SKM-1 treated with dmso at 0.1 percent for 144 hours (cell line): ENCODE results near the gene LGI1.

Source experiments
- DNase-seq: peaks from one replicate; lab custom pipeline; 2025; ENCODE audit not compliant: unreplicated experiment; lab: John Stamatoyannopoulos, UW

Gene LGI1

GRCh38 chr10:93757801-93758507 is at the start of gene LGI1:
LGI1 (plus strand) TSS chr10:93757936; CDS start chr10:93758145, 209 bp downstream.
- no peak for DNase-seq

DNA sequence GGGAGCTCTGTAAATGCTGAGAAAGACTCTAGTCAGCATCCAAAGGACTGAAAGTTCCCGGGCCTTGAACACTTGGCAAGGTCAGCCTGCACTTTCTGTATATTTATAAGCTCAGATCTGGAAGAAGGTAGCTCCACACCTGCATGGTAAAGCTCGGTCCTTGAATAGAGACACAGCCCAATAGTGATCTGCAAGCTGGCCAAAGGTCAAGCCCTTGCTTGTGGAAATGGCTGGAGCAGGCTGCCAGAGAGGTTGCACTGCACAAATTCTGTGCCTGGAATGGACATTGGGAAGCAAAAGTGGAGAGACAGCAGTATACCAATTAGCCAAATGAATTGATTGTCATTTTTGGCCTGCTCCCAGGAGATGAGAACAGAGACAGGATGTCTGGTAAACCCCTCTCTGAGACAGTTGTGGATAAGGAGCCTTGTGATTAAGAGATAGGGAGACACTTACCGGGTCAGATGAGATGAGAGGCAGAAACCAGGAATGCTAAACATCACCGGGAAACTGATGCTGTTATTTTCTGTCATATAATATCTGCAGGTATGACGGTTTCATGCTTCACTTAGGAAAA is 47.3 kb upstream of the LGI1 start:
- DNase-seq, result no peak

GRCh38 chr10:93711891-93712290 is 45.8 kb upstream of the LGI1 start:
- DNase-seq, result no peak

GRCh38 chr10:93712593-93712992 is 45.1 kb upstream of the LGI1 start:
- no peak for DNase-seq

DNA sequence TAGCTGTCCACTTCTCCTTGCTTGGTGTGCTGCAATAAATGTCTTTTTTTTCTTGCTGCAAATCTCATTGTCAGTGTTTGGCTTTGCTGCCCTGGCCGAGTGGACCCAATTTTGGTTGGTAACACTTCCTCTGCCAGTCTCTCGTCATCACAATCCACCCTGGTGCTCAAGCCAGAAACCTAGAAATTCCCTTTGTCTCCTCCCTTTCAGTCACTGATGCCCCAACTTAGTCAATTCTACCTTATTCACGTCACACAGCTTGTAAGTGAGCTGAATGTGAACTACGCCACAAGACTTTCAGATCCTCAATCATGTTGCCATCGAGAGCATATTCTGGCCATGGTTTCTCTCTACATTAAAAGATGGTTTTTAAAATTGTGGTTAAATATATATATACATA is 42.4 kb upstream of the LGI1 start:
- no peak for DNase-seq

DNA sequence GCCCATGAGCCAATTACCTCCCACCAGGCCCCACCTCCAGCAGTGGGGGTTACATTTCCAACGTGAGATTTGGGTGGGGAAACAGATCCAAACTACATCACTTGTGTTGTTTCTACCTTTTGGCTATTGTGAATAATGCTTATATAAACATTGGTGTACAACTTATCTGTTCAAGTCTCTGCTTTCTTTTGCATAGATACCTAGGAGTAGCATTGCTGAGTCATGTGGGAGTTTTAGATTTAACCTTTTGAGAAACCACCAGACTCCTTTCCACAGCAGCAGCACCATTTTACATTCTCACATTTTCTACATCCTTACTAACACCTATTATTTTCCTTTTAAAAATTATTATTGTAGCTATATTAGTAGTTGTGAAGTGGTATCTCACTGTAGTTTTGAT is 41.0 kb upstream of the LGI1 start:
- DNase-seq, result no peak

GRCh38 chr10:93718937-93719725 is 38.6 kb upstream of the LGI1 start:
- peak; percentile 40 for DNase-seq

- no peak for DNase-seq
Measured at GRCh38 chr10:93719901-93720300, 37.8 kb upstream of the LGI1 start.

GRCh38 chr10:93722550-93722949 is 35.2 kb upstream of the LGI1 start:
- no peak for DNase-seq

DNA sequence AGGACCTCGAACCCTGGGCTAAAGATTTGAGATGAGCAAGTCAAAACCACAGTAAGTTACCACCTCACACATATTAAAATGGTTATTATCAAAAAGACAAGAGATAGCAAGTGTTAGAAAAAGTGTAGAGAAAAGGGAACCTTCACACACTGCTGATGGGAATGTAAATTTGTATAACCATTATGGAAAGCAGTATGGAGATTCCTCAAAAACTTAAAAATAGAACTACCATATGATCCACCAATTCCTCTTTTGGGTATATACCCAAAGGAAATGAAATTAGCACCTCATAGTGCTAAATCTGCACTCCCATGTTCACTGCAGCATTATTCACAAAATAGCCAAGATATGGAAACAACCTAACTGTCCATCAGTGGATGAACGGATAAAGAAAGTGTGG is 34.6 kb upstream of the LGI1 start:
- DNase-seq, result no peak

DNA sequence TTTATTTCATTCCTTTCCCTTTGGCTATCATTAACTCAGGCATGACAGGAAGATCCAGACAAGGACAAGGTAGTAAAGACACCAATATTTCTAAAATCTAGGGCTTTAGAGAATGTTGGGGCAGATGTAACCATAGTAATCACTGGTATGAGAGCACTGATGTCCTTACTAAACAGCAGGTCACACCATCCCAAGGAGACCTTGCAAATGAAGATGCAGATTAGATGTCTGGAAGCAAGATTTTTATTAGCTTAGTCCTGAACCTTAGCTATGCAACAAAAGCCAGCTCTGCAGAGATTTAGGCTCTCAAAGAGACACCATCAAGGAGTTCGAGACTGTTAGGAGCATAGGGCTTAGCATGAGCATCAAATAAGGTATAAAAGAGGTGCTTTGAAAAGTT is 31.7 kb upstream of the LGI1 start:
- DNase-seq, result no peak

- DNase-seq, result no peak
Measured at GRCh38 chr10:93741367-93741766, 16.4 kb upstream of the LGI1 start.

DNA sequence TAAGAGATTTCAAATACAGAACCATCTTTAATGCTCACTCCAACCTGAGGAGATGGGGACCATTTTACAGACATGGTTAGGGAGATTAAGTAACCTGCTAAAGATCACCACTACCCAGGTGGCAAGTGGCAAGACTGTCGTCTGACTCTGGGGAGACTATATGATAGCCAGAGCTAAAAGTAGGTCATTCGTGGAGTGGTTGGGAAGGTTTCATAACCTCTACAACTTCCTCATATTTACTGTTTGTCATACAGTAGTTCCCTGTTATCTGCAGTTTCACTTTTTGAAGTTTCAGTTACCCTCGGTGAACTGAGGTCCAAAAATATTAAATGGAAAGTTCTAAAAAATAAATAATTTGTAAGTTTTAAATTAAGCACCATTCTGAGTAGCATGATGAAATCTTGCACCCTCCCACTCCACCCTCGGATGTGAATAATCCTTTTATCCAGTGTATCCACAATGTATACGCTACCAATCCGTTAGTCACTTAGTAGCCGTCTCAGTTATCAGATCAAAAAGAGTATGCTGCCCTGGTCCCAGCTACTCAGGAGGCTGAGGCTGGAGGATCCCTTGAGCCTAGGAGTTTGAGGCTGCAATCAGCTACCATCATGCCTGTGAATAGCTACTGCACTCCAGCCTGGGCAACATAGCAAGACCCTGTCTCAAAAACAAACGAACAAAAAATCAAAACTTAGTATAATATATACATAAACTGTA is 14.9 kb upstream of the LGI1 start:
- peak; percentile 91 for DNase-seq

DNA sequence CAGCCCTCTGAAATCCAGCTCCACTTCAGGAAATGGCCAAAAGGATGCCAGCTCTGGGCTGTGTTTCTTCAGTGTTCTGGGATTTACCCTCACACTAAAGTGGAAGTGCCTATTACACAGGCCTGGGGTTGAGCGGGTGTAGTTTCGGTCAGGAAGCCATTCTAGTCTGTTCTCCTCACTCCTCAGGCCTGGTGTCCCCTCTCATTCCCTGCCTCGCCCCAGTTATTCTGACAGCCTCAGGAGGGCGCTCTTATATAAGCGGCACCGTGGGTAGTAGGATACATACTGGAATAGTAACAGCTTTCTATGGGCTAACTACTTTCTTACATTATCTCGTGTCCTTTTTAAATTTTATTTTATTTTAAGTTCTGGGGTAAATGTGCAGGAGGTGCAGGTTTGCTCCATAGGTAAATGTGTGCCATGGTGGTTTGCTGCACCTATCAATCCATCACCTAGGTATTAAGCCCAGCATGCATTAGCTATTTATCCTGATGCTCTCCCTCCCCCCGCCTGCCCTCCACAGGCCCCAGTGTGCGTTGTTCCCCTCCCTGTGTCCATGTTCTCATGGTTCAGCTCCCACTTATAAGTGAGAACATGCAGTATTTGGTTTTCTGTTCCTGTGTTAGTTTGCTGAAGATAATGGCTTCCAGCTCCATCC is 12.2 kb upstream of the LGI1 start:
- no peak for DNase-seq

- no peak for DNase-seq
Measured at GRCh38 chr10:93746844-93747284, 10.9 kb upstream of the LGI1 start.

GRCh38 chr10:93749218-93749799 is 8.4 kb upstream of the LGI1 start:
- no peak for DNase-seq

DNA sequence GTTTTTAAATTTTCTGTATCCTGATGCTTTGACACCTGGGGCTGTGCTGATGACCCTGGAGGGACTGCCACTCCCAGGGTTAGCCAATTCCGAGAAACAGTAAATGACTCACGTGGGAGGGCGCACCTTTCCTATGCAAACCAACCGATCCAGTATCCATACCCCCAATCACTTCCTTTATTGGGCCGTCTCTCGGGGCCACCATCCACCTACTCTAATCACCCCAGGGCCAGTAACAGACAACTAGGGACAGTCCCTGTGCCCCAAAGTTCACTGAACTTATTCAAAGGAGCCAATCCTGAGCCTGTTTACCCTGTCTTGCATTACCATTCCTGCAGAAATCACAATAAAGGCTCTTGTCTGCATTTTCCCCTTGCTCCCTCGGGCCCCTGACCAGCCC is 6.6 kb upstream of the LGI1 start:
- DNase-seq, result no peak

DNA sequence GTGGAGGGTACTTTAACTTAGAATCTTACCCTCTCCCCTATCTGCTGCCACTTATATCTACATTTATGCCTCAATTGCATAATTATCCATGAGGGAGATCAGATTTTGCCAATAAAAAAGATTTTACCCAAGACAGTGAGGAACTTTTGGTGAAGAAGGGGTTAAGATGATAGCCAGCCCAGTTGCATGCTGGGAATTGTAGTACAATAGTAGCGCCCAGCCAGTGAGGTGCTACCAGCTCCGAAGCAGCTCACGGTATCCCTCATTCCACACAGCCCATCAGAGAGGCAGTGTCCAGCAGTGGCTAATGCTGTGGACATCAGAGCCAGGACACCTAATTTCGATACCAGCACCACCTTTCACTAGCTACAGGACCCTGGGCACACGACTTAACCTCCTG is 5.9 kb upstream of the LGI1 start:
- DNase-seq, result no peak

DNA sequence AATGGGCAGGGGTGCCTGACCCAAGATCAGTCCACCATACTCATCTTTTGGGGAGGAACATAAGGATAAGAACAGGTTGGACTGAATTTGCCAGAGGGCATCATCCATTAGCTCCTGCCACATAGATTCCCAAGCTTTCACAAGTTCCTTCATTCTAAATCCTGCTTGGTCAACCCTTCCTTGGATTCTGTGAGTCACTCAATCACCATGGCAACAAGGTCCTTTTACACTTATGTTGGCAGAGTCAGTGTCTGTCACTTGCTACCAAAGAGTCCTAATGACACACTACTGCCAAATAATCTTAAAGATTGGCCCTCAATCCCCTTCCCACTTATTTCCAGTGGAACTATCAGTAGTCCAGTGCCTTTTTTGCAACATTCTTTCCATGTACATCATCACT is 5.0 kb upstream of the LGI1 start:
- DNase-seq, result no peak

DNA sequence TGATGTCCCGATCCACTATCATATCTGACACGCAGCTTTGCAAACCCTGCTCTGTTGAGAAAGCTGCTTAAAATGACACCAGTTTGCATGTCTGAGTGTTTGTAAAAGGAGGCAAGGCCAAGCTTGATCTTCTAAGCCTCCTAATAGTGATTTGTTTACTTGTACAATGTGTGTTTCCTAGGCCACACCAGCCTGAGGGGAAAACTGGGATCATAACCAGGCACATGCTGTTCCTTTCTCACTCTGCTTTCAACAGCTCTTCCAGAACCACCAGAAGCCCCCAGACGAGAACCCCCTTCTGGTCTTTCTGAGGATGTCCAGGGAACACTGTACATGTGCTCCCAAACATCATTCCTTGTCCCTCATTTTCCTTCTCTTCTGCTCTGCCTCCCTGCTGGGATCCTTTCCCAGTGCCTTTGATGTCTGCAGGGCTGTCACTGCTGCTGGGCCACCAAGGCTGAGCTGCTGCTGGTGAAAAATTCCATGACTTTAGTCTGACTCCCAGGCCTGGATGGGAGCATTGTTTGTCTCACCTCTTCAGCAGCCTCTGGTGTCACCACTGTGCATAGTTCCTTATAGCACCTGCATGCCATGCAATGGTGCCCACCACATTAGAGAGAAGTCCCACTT is 4.0 kb upstream of the LGI1 start:
- DNase-seq, result no peak
